Thoracic aorta endothelial cell (primary cell): ENCODE results near the gene NT5C3B. TPM values are rescaled to one million over a fixed set of nuclear protein-coding genes. Genes with fewer than 3 reads are reported as not detected.

Experiments
- small RNA-seq: library from RNA; depleted of rRNA; stranded (forward); fragments of <200 nt; gene quantifications from one replicate; pipeline ENCODE3, GENCODE V24; 2012
- total RNA-seq: library from RNA; depleted of rRNA; stranded (reverse); fragments of >200 nt; gene quantifications from 2 replicates; pipeline ENCODE4 v1.2.3, GENCODE V29; 2012

Gene NT5C3B
- total RNA-seq: 54.5 and 71.5 TPM in 2 replicates

DNA sequence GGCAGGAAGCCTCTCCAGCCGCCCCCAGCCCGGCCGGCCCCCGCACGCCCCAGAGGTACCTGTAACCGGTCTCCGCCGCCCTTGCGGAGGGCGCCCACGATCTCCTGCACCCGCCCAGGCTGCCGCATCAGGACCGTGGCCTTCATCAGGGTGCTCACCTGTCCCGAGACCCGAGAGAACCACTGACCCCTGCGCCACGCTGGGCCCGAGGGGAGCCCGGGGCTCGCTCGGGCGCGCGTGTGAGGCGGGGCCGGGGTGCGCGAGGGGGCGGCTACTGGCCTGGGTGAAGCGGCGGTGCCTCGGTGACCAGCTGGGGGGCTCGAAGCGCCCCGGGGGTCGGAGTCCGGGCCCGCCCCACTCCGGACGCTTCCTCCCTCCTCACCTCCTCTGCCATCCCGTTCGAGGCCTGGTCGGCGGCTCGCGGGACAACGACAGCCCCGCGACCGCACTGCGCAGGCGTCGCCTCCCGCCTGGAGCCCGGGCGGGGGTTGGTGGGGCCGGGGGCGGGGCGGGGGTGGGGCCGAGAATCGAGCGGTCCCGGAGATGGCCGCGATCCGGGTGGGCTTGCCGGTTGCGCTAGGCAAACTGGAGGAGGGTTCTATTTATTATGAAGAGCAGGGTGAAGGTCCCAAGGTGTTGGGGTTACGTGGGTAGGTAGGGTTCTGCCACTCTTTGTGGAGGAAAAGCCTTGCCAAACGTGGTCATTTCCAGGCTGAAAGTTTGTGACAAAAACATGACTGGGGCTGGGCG lies at the start of gene NT5C3B:
TSS of gene NT5C3B (minus strand) at position 433 of the 750 bp plus-strand sequence. CDS start at position 394, 39 bp downstream.

DNA sequence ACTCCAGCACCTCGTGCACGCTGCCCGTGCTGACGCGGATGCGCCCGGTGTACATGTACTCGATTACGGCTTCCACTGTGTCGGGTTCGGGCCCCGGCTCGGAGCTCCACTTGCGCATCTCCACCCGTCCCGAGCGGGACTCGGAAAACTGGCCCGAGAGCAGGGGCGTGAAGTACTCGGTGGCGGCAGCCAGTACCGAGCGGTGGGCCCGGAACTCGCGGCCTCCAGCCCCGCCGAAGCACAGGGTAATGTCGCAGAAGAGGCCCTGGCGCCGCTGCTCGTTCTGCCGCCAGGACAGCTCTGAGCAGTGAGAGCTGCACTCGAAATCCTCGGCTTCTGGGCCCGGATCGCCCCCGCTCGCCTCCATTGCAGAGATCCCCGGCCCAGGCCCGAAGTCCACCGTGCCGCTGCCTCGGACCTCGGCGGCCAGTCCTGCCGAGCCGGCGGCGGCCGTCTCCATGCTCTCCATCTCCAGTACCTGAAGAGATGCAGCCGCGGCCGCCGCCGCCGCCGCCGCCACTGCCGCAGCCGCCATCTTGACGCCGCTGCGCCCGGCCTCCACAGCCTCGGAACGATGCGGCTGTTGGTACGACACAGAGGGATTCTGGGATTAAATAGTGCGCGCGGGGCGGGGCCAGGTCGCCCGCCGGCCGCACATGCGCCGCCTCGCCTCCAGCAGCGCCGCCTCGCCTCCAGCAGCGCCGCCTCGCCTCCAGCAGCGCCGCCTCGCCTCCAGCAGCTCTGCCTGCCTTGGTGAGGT lies 29.0 kb upstream of the NT5C3B start, which contains the start of gene KLHL11:
TSS of gene KLHL11 (minus strand) at position 588 of the 760 bp plus-strand sequence. CDS start at position 535, 53 bp downstream.

DNA sequence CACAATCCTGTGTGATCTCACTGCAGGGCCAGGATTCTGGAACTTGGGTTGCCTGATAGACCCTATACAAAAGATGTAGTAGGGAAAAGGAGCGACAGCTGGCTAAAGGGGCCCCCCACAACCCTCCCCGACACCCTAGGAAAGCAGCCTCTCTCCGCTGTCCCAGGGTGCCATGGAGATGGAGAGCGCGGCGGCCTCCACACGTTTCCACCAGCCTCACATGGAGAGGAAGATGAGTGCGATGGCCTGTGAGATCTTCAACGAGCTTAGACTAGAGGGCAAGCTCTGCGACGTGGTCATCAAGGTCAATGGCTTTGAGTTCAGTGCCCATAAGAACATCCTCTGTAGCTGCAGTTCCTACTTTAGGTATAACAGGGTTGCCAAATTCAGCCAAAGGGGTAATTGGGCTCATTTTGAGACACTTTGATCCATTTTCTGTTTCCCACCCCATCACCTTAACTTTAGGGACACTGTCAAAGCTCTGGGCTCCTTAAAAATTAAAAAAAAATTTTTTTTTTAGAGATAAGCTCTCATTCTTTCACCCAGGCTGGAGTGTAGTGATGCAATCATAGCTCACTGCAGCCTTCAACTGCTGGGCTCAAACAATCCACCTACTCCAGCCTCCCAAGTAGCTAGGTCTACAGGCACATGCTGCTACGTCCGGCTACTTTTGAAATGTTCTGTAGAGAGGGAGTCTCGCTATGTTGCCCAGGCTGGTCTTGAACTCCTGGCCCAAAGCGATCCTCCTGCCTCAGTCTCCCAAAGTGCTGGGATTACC lies 1.9 kb upstream of the NT5C3B start, which contains the start of gene KLHL10:
TSS of gene KLHL10 (plus strand) at position 65 of the 778 bp plus-strand sequence. CDS start at position 173, 108 bp downstream.

DNA sequence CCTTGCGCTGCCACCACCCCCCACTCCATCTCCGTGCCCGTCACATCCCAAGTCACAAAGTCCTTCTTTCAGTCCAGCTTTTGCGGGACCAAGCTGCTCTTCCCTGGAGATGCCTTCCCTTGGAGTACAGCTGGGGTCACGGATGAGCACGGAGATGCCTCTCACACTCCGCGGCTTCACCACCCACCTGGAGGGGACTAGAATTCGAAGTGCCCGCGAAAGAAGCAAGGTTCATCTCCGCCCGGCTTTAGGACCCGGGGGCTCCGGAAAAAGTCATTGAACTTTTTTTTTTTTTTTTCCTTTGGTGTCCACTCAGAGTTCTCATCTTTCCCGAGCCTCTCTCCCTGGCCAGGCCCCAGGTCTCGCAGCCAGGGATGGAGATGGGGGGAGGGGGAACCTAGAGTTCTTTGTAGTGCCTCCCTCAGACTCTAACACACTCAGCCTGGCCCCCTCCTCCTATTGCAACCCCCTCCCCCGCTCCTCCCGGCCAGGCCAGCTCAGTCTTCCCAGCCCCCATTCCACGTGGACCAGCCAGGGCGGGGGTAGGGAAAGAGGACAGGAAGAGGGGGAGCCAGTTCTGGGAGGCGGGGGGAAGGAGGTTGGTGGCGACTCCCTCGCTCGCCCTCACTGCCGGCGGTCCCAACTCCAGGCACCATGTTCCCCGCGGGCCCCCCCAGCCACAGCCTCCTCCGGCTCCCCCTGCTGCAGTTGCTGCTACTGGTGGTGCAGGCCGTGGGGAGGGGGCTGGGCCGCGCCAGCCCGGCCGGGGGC lies 23.5 kb downstream of the NT5C3B start, which contains the start of gene FKBP10:
TSS of gene FKBP10 (plus strand) at position 624 of the 771 bp plus-strand sequence. CDS start at position 655, 31 bp downstream.

DNA sequence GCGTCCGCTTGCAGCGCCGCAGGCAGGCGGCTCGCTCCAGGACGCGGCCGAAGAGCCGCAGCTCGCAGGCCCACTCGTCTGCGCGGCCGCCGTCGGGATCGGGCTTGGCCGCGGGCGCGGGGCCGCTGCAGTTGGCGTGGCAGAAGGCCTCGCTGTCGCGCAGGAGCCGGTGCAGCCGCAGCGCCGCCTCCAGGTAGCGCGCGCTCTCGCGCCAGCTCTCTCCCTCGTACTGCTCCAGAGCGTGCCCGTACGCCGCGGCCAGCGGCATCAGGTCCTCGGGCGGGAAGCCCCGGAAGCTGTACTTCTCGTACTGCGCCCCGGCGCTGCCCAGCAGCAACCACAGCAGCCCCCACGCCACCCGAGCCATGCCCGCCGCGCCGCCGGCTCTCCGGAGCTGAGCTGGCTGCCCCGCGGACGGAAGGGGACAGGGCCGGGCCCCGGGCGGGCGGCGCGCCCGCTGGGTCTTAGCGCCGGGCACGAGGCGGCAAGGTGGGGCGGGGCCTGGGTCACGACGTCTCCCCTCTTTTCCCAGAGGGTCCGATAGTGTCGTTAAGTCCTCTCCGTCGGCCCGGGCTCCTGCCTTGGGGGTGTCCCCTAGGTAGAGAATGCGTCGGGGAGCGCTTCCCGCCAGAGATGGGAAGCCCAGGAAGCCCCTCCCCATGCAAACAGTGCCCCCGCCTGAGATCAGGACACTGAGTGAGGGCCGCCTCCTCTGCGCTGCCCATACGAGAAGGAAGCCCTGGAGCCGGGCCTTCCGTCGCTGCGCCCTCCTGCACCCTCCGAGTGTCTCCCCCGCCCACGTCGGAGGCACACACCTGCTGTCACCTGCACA lies 24.3 kb downstream of the NT5C3B start, which contains the start of gene P3H4:
TSS of gene P3H4 (minus strand) at position 401 of the 832 bp plus-strand sequence. CDS start at position 367, 34 bp downstream.

DNA sequence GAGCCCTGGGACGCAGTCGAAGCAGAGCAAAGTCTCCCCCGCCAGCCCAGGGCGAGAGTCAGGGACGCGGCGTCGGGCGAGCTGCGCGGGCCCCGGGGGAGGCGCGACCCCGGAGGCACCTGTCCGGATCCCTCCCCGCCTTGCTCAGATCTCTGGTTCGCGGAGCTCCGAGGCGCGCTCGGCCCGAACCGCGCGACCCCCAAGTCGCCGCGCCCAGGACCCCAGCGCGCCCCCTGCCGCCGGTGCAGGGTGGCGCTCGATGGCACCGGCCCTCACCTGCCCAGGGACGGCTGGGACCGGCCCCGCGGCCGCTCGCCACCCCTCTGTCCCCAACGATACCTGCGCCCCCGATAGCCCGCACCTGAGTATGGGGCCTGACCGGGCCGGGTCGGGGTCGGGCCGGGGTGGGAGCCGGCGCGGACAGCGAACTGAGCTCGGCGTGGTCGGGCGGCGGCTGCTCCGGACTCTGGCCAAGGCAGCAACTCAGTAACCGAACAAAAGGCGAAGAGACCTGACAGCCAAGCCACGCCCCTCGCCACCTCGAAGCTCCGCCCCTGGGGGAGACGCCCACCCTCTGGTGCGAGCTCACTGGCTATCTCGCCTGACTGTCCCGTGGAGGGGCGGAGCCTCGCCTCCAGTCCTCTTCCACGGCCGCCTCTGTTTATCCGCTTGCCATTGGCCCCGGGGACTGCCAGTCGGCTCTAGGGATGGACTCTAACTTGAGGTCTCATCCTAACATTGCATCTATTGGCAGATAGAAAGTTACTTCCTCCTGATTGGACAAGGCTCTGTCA lies 49.6 kb downstream of the NT5C3B start, which contains the start of gene JUP:
TSS of gene JUP (minus strand) at position 485 of the 794 bp plus-strand sequence. CDS start 14,857 bp downstream, outside the sequence.

Small RNA genes within 50 kb of the gene (small RNA-seq; reads per million reads assigned to genes)
- not detected for gene AC125257.2

Other genes starting within 250 kb of the NT5C3B start
- not detected in 2 replicates for gene KRT14, start 249.3 kb downstream of the NT5C3B start, total RNA-seq
- gene KRT16, start 223.5 kb downstream of the NT5C3B start, total RNA-seq: not detected in 2 replicates
- 0.22 and 0.80 TPM in 2 replicates for gene KRT17, start 211.7 kb downstream of the NT5C3B start, total RNA-seq
- gene EIF1, start 147.3 kb downstream of the NT5C3B start, total RNA-seq: 102 and 109 TPM in 2 replicates
- gene GAST, start 123.9 kb downstream of the NT5C3B start, total RNA-seq: not detected in 2 replicates
- 0.07 and 0.53 TPM in 2 replicates for gene HAP1, start 101.6 kb downstream of the NT5C3B start, total RNA-seq
- 107 and 115 TPM in 2 replicates for gene JUP, start 49.5 kb downstream of the NT5C3B start, total RNA-seq
- gene P3H4, start 24.3 kb downstream of the NT5C3B start, total RNA-seq: 40.0 and 52.8 TPM in 2 replicates
- gene FKBP10, start 23.2 kb downstream of the NT5C3B start, total RNA-seq: 129 and 131 TPM in 2 replicates
- gene KLHL10, start 1.6 kb upstream of the NT5C3B start, total RNA-seq: not detected in 2 replicates
- 35.5 and 38.2 TPM in 2 replicates for gene KLHL11, start 29.2 kb upstream of the NT5C3B start, total RNA-seq
- gene ACLY, start 82.7 kb upstream of the NT5C3B start, total RNA-seq: 309 and 427 TPM in 2 replicates
- 0.13 and 0.36 TPM in 2 replicates for gene ODAD4, start 94.4 kb upstream of the NT5C3B start, total RNA-seq
- 61.8 and 67.2 TPM in 2 replicates for gene CNP, start 130.6 kb upstream of the NT5C3B start, total RNA-seq
- 93.2 and 95.2 TPM in 2 replicates for gene DNAJC7, start 181.2 kb upstream of the NT5C3B start, total RNA-seq
- gene NKIRAS2, start 183.9 kb upstream of the NT5C3B start, total RNA-seq: 47.7 and 48.0 TPM in 2 replicates
- gene C17orf113, start 214.4 kb upstream of the NT5C3B start, total RNA-seq: 0.07 and 0.13 TPM in 2 replicates